ENCODE data around the gene HOMEZ. TPM values are rescaled to one million over a fixed set of nuclear protein-coding genes. Genes with fewer than 3 reads are reported as not detected.

Gene HOMEZ
- total and polyA plus RNA-seq, 4 donors: 4.9 to 15.0 (median 12.8) TPM

DNA sequence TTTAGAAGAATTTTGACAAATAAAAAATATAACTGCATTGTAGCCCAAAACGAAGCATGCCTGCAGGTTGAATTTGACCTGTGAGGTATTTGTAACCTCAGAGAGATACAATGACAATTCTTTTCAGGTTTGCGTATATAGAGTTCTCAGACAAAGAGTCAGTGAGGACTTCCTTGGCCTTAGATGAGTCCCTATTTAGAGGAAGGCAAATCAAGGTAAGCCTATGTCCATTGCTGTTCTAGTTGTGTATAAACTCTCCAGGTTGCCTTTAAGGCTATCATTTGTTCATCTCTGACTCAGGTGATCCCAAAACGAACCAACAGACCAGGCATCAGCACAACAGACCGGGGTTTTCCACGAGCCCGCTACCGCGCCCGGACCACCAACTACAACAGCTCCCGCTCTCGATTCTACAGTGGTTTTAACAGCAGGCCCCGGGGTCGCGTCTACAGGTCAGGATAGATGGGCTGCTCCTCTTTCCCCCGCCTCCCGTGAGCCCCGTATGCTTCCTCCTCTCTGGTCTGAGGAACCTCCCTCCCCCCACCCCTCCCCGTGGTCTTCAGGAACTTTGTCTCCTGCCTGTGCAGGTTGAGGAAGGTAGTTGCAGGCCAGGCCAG, 38.0 kb upstream of the HOMEZ start:
- Histone ChIP-seq H3K4me3 (ENCODE audit: low read depth, low read length) (no peak overlapping the region), H3K9me3 (ENCODE audit: control insufficient read depth, insufficient read depth, low read length) (no peaks in the 10 kb centered on the region), H3K36me3 (ENCODE audit: control insufficient read depth, insufficient read depth, low read length) (peaks cover 30% of the 10 kb centered on the region), H3K4me1 (ENCODE audit: control insufficient read depth, insufficient read depth, low read length) (peaks cover 22% of the 10 kb centered on the region), H3K27ac (ENCODE audit: low read depth, low read length) (no peak overlapping the region), H3K27me3 (ENCODE audit: control insufficient read depth, insufficient read depth, low read length) (no peaks in the 10 kb centered on the region)
- 93% methylated on average over 13 of the region's 18 CpGs for WGBS (ENCODE audit: insufficient coverage)
- no peak for DNase-seq (ENCODE audit: low read depth in 4 of 6, low spot score in 6 of 6)

GRCh38 chr14:23322568-23323517, 36.9 kb upstream of the HOMEZ start:
- Histone ChIP-seq H3K4me1 (ENCODE audit: control insufficient read depth, insufficient read depth, low read length) (peaks cover 22% of the 10 kb centered on the region), H3K27ac (ENCODE audit: low read depth, low read length) (peak overlapping the region; percentile 70), H3K4me3 (ENCODE audit: low read depth, low read length) (peak overlapping the region; percentile 64), H3K9me3 (ENCODE audit: control insufficient read depth, insufficient read depth, low read length) (no peaks in the 10 kb centered on the region), H3K27me3 (ENCODE audit: control insufficient read depth, insufficient read depth, low read length) (no peaks in the 10 kb centered on the region), H3K36me3 (ENCODE audit: control insufficient read depth, insufficient read depth, low read length) (peaks cover 30% of the 10 kb centered on the region)
- DNase-seq (ENCODE audit: low read depth in 4 of 6, low spot score in 6 of 6): no peak
- 49% methylated on average over 5 of the region's 10 CpGs for WGBS (ENCODE audit: insufficient coverage)

GRCh38 chr14:23321572-23322547, 35.9 kb upstream of the HOMEZ start:
- under 1% methylated on average over 25 of the region's 64 CpGs for WGBS (ENCODE audit: insufficient coverage)
- DNase-seq (ENCODE audit: low read depth in 4 of 6, low spot score in 6 of 6): peak in 2 of 6 donors; percentile 59 to 67
- Histone ChIP-seq H3K27ac (ENCODE audit: low read depth, low read length) (peak overlapping the region; percentile 70), H3K4me1 (ENCODE audit: control insufficient read depth, insufficient read depth, low read length) (peaks cover 22% of the 10 kb centered on the region), H3K4me3 (ENCODE audit: low read depth, low read length) (peak overlapping the region; percentile 64), H3K36me3 (ENCODE audit: control insufficient read depth, insufficient read depth, low read length) (peaks cover 31% of the 10 kb centered on the region), H3K9me3 (ENCODE audit: control insufficient read depth, insufficient read depth, low read length) (no peaks in the 10 kb centered on the region), H3K27me3 (ENCODE audit: control insufficient read depth, insufficient read depth, low read length) (no peaks in the 10 kb centered on the region)

- Histone ChIP-seq H3K9me3 (ENCODE audit: control insufficient read depth, insufficient read depth, low read length) (no peaks in the 10 kb centered on the region), H3K27ac (ENCODE audit: low read depth, low read length) (peak within 1 kb of the TSS; percentile 99), H3K4me3 (ENCODE audit: low read depth, low read length) (peak within 1 kb of the TSS; percentile 66), H3K36me3 (ENCODE audit: control insufficient read depth, insufficient read depth, low read length) (peaks cover 31% of the 10 kb centered on the region), H3K4me1 (ENCODE audit: control insufficient read depth, insufficient read depth, low read length) (peaks cover 22% of the 10 kb centered on the region), H3K27me3 (ENCODE audit: control insufficient read depth, insufficient read depth, low read length) (no peaks in the 10 kb centered on the region)
- peak; percentile 99 to 100 (median 100) for DNase-seq (ENCODE audit: low read depth in 4 of 6, low spot score in 6 of 6)
- 3% methylated on average over 59 of the region's 63 CpGs for WGBS (ENCODE audit: insufficient coverage)
These were observed 34.9 kb upstream of the HOMEZ start, which contains the start of gene PABPN1 for GRCh38 chr14:23320584-23321571. Gene PABPN1 (plus strand): TSS chr14:23321457. CDS start chr14:23321470, 13 bp downstream.

DNA sequence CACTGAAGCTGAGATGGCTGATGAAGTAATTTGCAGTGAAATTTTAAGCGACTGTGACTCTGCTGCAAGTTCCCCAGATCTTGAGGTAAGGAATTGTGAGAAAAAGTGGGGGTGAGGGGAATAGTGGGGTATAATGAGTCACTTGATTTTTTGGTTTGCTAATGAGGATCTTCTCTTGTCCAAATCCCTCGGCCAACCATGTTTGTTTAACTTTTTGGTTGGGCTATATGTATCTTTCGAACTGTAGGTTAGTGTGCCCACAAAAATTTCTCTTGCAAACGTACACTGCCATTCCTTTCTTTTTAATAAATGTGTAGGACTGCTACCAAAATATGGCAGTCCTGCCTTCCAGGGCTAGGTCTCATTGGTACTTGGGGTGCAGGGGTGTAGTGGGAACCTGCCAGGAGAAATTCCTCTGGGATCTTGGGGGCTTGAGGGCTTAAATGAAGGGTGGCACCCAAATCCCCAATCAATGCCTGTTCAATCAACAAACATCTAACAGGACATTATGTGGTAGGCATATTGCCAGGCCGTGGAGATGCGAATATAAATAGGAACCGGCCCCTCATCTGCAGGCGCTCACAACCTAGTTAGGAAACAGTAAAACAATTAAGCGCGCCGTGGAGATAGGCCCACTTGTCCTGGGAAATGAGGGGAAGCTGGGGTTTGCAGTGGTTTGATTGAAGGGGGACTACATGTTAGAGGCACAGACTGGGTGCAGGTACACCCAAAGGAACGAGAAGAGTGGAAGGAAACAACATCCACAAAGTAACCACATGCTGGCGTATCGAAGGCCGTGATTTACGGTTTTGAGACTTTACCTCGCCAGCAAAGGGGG, 34.0 kb upstream of the HOMEZ start:
- DNase-seq (ENCODE audit: low read depth in 4 of 6, low spot score in 6 of 6): peak in 1 of 6 donors; percentile 19
- Histone ChIP-seq H3K36me3 (ENCODE audit: control insufficient read depth, insufficient read depth, low read length) (peaks cover 23% of the 10 kb centered on the region), H3K4me1 (ENCODE audit: control insufficient read depth, insufficient read depth, low read length) (peaks cover 22% of the 10 kb centered on the region), H3K27ac (ENCODE audit: low read depth, low read length) (peak overlapping the region; percentile 99), H3K27me3 (ENCODE audit: control insufficient read depth, insufficient read depth, low read length) (no peaks in the 10 kb centered on the region), H3K4me3 (ENCODE audit: low read depth, low read length) (peak overlapping the region; percentile 66), H3K9me3 (ENCODE audit: control insufficient read depth, insufficient read depth, low read length) (no peaks in the 10 kb centered on the region)
- 87% methylated on average over 7 of the region's 17 CpGs for WGBS (ENCODE audit: insufficient coverage)

DNA sequence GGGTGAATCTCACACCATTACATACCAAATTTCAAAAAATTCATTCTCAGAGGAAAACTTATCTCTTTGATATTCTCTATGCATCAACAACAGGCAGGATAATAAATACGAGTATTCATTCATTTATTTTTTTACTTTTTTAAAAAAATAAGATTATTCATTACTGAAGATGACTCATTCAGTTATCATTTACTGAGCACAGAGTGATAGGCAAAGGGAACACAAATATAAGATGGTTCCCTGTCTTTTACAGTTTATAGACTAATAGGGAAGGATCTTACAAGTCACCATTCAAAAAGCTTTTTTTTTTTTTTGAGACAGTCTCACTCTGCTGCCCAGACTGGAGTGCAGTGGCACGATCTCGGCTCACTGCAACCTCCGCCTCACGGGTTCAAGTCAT, 30.4 kb upstream of the HOMEZ start:
- peaks cover 5% of the 10 kb centered on the region for H3K36me3 ChIP-seq (ENCODE audit: control insufficient read depth, insufficient read depth, low read length)
- H3K27ac ChIP-seq (ENCODE audit: low read depth, low read length): no peak overlapping the region
- H3K4me3 ChIP-seq (ENCODE audit: low read depth, low read length): no peak overlapping the region
- DNase-seq (ENCODE audit: low read depth in 4 of 6, low spot score in 6 of 6): no peak
- H3K9me3 ChIP-seq (ENCODE audit: control insufficient read depth, insufficient read depth, low read length): no peaks in the 10 kb centered on the region
- H3K4me1 ChIP-seq (ENCODE audit: control insufficient read depth, insufficient read depth, low read length): peaks cover 10% of the 10 kb centered on the region
- no peaks in the 10 kb centered on the region for H3K27me3 ChIP-seq (ENCODE audit: control insufficient read depth, insufficient read depth, low read length)
- no CpG with 5 or more reads among the region's 5 CpGs for WGBS (ENCODE audit: insufficient coverage)

DNA sequence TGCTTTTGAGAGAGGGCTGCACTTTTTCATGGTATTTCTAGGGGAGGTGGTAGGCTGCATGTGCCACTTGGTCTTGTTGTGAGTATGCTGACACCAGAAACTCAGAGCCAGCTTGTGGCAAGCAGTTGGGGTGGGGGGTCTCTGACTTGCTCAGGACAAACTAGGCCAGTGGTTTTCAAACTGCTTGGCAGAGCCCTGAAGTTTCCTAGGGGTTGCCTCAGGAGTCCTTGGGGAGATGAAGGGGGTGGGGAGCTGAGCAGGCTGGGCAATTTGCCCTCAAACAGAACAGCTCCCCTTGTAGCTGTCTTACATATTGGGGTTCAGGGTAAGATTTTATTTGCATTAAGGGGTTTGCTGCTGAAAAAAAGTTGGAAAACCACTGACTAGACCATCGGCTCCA, 24.6 kb upstream of the HOMEZ start:
- Histone ChIP-seq H3K4me1 (ENCODE audit: control insufficient read depth, insufficient read depth, low read length) (peaks cover 36% of the 10 kb centered on the region), H3K9me3 (ENCODE audit: control insufficient read depth, insufficient read depth, low read length) (no peaks in the 10 kb centered on the region), H3K27ac (ENCODE audit: low read depth, low read length) (no peak overlapping the region), H3K36me3 (ENCODE audit: control insufficient read depth, insufficient read depth, low read length) (peaks cover 34% of the 10 kb centered on the region), H3K27me3 (ENCODE audit: control insufficient read depth, insufficient read depth, low read length) (no peaks in the 10 kb centered on the region), H3K4me3 (ENCODE audit: low read depth, low read length) (no peak overlapping the region)
- no peak for DNase-seq (ENCODE audit: low read depth in 4 of 6, low spot score in 6 of 6)
- WGBS (ENCODE audit: insufficient coverage): 80% methylated on average over 1 of the region's 1 CpG
